WTC11 (cell line): ENCODE data around the gene CCDC137. TPM values are rescaled to one million over a fixed set of nuclear protein-coding genes. Genes with fewer than 3 reads are reported as not detected.

Source experiments
- ATAC-seq: fragments of 200-7000 bp; cut with Tn5 transposase; 2 replicates; pipeline ENCODE4 v1.10.0; 2021; ENCODE audit warnings: mild to moderate bottlenecking, moderate library complexity
- CTCF ChIA-PET: fragments of 300-600 bp; sonication (Branson Sonifier 250); formaldehyde crosslinking; loops from one replicate; lab custom pipeline; 2021; ENCODE audit warnings: antibody characterized with exemption; lab: Charles Lee
- POLR2A ChIA-PET: fragments of 350-600 bp; sonication (Branson Sonifier 250); formaldehyde crosslinking; loops from one replicate; lab custom pipeline; 2021; ENCODE audit warnings: antibody characterized with exemption; lab: Charles Lee
- DNase-seq: peaks from one replicate; pipeline ENCODE4 v3.0.0; 2021; ENCODE audit warnings: low spot score
- H3K27ac Mint-ChIP-seq: 2 replicates; pipeline ENCODE4 v1.8.0; 2021; ENCODE audit warnings: mixed read lengths
- H3K27me3 Mint-ChIP-seq: 2 replicates; pipeline ENCODE4 v1.8.0; 2021; ENCODE audit warnings: low read depth, mild to moderate bottlenecking, moderate library complexity, mixed read lengths
- H3K36me3 Mint-ChIP-seq: 2 replicates; pipeline ENCODE4 v1.8.0; 2021; ENCODE audit warnings: mixed read lengths
- H3K4me1 Mint-ChIP-seq: 2 replicates; pipeline ENCODE4 v1.8.0; 2022; ENCODE audit warnings: mixed read lengths
- H3K4me3 Mint-ChIP-seq: 2 replicates; pipeline ENCODE4 v1.8.0; 2021; ENCODE audit warnings: mild to moderate bottlenecking, moderate library complexity, mixed read lengths
- H3K9me3 Mint-ChIP-seq: 2 replicates; pipeline ENCODE4 v1.8.0; 2021; ENCODE audit warnings: mixed read lengths
- CBFB ChIP-seq: sonication (generic); formaldehyde crosslinking; IDR thresholded peaks from 2 replicates; pipeline ENCODE4 v1.8.1; 2022; ENCODE audit warnings: mild to moderate bottlenecking, low read depth, missing genetic modification reagents
- ESRRA ChIP-seq: sonication (generic); formaldehyde crosslinking; IDR thresholded peaks from 2 replicates; pipeline ENCODE4 v1.8.1; 2022; ENCODE audit warnings: mild to moderate bottlenecking, missing genetic modification reagents, borderline replicate concordance
- ETV6 ChIP-seq: sonication (generic); formaldehyde crosslinking; IDR thresholded peaks from 2 replicates; pipeline ENCODE4 v1.8.1; 2022; ENCODE audit warnings: mild to moderate bottlenecking, missing genetic modification reagents
- FOXP1 ChIP-seq: sonication (generic); formaldehyde crosslinking; IDR thresholded peaks from 2 replicates; pipeline ENCODE4 v1.8.0; 2022; ENCODE audit warnings: missing genetic modification reagents, mild to moderate bottlenecking, moderate library complexity, borderline replicate concordance
- IRF2 ChIP-seq: sonication (generic); formaldehyde crosslinking; IDR thresholded peaks from 2 replicates; pipeline ENCODE4 v1.8.0; 2022; ENCODE audit warnings: low read depth, missing genetic modification reagents, borderline replicate concordance
- JAZF1 ChIP-seq: fragments of 250-450 bp; sonication (Bioruptor Pico); IDR thresholded peaks from 2 replicates; pipeline ENCODE4 v1.9.0; 2021; ENCODE audit warnings: moderate library complexity, mild to moderate bottlenecking, inconsistent platforms
- MXD4 ChIP-seq: fragments of 250-450 bp; sonication (Bioruptor Pico); IDR thresholded peaks from 2 replicates; pipeline ENCODE4 v1.8.0; 2021; ENCODE audit warnings: mild to moderate bottlenecking, moderate library complexity, borderline replicate concordance
- MYBL2 ChIP-seq: sonication (generic); formaldehyde crosslinking; IDR thresholded peaks from 2 replicates; pipeline ENCODE4 v1.8.1; 2023; ENCODE audit warnings: mild to moderate bottlenecking, moderate library complexity, missing genetic modification reagents
- NFYB ChIP-seq: sonication (generic); formaldehyde crosslinking; conservative IDR thresholded peaks from 2 replicates; pipeline ENCODE4 v1.8.0; 2022; ENCODE audit warnings: low read depth, missing genetic modification reagents
- NR2C2 ChIP-seq: sonication (generic); formaldehyde crosslinking; IDR thresholded peaks from 2 replicates; pipeline ENCODE4 v1.8.0; 2022; ENCODE audit warnings: mild to moderate bottlenecking, missing genetic modification reagents
- OVOL2 ChIP-seq: fragments of 250-450 bp; sonication (Bioruptor Pico); IDR thresholded peaks from 2 replicates; pipeline ENCODE4 v1.9.0; 2021; ENCODE audit warnings: mild to moderate bottlenecking, borderline replicate concordance
- TCF7 ChIP-seq: sonication (generic); formaldehyde crosslinking; IDR thresholded peaks from 2 replicates; pipeline ENCODE4 v1.8.0; 2022; ENCODE audit warnings: mild to moderate bottlenecking, low read depth, missing genetic modification reagents, moderate library complexity
- TEAD4 ChIP-seq: sonication (generic); formaldehyde crosslinking; IDR thresholded peaks from 2 replicates; pipeline ENCODE4 v1.8.0; 2022; ENCODE audit warnings: mild to moderate bottlenecking, missing genetic modification reagents
- ZNF138 ChIP-seq: sonication (generic); formaldehyde crosslinking; conservative IDR thresholded peaks from 2 replicates; pipeline ENCODE4 v1.8.1; 2022; ENCODE audit warnings: mild to moderate bottlenecking, moderate library complexity, missing genetic modification reagents
- ZNF423 ChIP-seq: fragments of 250-450 bp; sonication (Bioruptor Pico); IDR thresholded peaks from 2 replicates; pipeline ENCODE4 v2.1.2; 2022; ENCODE audit warnings: mild to moderate bottlenecking, moderate library complexity
- ZNF671 ChIP-seq: fragments of 250-450 bp; sonication (Bioruptor Pico); IDR thresholded peaks from 2 replicates; pipeline ENCODE4 v1.8.0; 2021; ENCODE audit warnings: mild to moderate bottlenecking
- total RNA-seq: library from RNA; stranded (reverse); gene quantifications from 3 replicates; pipeline ENCODE4 v1.2.3, GENCODE V29; 2021
- TF ChIP-seq, protein P1 (sequence below): fragments of 250-450 bp; sonication (Bioruptor Pico); IDR thresholded peaks from 2 replicates; pipeline ENCODE4 v1.9.0; 2021; ENCODE audit warnings: mild to moderate bottlenecking
- TF ChIP-seq, protein P2 (sequence below): sonication (generic); formaldehyde crosslinking; IDR thresholded peaks from 2 replicates; pipeline ENCODE4 v1.8.0; 2023; ENCODE audit warnings: missing genetic modification reagents
- TF ChIP-seq, protein P3 (sequence below): sonication (generic); formaldehyde crosslinking; conservative IDR thresholded peaks from 2 replicates; pipeline ENCODE4 v1.8.1; 2023; ENCODE audit warnings: mild to moderate bottlenecking, low read depth, missing genetic modification reagents, moderate library complexity
- TF ChIP-seq, protein P4 (sequence below): sonication (generic); formaldehyde crosslinking; IDR thresholded peaks from 2 replicates; pipeline ENCODE4 v1.8.1; 2022; ENCODE audit warnings: mild to moderate bottlenecking, missing genetic modification reagents, moderate library complexity, borderline replicate concordance
- TF ChIP-seq, protein P5 (sequence below): sonication (generic); formaldehyde crosslinking; IDR thresholded peaks from 2 replicates; pipeline ENCODE4 v1.8.0; 2023; ENCODE audit warnings: mild to moderate bottlenecking, missing genetic modification reagents

Gene CCDC137
- total RNA-seq, 1 experiment from 2014 or later, result 36.8 TPM

DNA sequence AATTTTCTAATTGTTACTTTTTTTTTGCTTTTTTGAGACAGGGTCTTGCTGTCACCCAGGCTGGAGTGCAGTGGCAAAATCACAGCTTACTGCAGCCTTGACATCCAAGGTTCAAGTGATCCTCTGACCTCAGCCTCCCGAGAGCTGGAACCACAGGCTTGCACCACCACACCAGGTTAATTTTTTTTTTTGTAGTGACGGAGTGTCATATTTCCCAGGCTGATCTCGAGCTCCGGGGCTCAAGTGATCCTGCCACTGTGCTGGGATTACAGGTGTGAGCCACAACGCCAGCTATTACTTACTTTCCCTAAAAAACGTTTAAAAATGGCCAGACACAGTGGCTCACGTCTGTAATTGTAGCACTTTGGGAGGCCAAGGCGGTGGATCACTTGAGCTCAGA lies 36.3 kb upstream of the CCDC137 start:
- ChIA-PET CTCF (no interaction called here), POLR2A (interaction anchor here (0.6 kb wide), 1 partner anchor 1869 kb away, joined by 6 read pairs; no protein-coding TSS in a partner anchor)
- peaks cover 47% of the 10 kb centered on the region for H3K36me3 Mint-ChIP-seq
- 0 out of 2 replicates have a peak, but pooled peaks cover 3% of the 10 kb centered on the region for H3K9me3 Mint-ChIP-seq
- H3K27ac Mint-ChIP-seq, result no peak overlapping the region
- no peaks in the 10 kb centered on the region for H3K27me3 Mint-ChIP-seq
- DNase-seq, result no peak
- no peaks in the 10 kb centered on the region for H3K4me1 Mint-ChIP-seq
- H3K4me3 Mint-ChIP-seq, result no peak overlapping the region
- TF ChIP-seq, protein P1, sequence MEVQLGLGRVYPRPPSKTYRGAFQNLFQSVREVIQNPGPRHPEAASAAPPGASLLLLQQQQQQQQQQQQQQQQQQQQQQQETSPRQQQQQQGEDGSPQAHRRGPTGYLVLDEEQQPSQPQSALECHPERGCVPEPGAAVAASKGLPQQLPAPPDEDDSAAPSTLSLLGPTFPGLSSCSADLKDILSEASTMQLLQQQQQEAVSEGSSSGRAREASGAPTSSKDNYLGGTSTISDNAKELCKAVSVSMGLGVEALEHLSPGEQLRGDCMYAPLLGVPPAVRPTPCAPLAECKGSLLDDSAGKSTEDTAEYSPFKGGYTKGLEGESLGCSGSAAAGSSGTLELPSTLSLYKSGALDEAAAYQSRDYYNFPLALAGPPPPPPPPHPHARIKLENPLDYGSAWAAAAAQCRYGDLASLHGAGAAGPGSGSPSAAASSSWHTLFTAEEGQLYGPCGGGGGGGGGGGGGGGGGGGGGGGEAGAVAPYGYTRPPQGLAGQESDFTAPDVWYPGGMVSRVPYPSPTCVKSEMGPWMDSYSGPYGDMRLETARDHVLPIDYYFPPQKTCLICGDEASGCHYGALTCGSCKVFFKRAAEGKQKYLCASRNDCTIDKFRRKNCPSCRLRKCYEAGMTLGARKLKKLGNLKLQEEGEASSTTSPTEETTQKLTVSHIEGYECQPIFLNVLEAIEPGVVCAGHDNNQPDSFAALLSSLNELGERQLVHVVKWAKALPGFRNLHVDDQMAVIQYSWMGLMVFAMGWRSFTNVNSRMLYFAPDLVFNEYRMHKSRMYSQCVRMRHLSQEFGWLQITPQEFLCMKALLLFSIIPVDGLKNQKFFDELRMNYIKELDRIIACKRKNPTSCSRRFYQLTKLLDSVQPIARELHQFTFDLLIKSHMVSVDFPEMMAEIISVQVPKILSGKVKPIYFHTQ, result no peak
- TF ChIP-seq MYBL2 (CRISPR knock-in tag) (no peak), NR2C2 (CRISPR knock-in tag) (no peak), ZNF138 (no peak), IRF2 (no peak), ETV6 (CRISPR knock-in tag) (no peak), TCF7 (CRISPR knock-in tag) (no peak), CBFB (CRISPR knock-in tag) (no peak), ZNF671 (CRISPR knock-in tag) (no peak), OVOL2 (CRISPR knock-in tag) (no peak), MXD4 (no peak), NFYB (CRISPR knock-in tag) (no peak)
- TF ChIP-seq, protein P2, sequence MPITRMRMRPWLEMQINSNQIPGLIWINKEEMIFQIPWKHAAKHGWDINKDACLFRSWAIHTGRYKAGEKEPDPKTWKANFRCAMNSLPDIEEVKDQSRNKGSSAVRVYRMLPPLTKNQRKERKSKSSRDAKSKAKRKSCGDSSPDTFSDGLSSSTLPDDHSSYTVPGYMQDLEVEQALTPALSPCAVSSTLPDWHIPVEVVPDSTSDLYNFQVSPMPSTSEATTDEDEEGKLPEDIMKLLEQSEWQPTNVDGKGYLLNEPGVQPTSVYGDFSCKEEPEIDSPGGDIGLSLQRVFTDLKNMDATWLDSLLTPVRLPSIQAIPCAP, result no peak
- TF ChIP-seq, protein P3, sequence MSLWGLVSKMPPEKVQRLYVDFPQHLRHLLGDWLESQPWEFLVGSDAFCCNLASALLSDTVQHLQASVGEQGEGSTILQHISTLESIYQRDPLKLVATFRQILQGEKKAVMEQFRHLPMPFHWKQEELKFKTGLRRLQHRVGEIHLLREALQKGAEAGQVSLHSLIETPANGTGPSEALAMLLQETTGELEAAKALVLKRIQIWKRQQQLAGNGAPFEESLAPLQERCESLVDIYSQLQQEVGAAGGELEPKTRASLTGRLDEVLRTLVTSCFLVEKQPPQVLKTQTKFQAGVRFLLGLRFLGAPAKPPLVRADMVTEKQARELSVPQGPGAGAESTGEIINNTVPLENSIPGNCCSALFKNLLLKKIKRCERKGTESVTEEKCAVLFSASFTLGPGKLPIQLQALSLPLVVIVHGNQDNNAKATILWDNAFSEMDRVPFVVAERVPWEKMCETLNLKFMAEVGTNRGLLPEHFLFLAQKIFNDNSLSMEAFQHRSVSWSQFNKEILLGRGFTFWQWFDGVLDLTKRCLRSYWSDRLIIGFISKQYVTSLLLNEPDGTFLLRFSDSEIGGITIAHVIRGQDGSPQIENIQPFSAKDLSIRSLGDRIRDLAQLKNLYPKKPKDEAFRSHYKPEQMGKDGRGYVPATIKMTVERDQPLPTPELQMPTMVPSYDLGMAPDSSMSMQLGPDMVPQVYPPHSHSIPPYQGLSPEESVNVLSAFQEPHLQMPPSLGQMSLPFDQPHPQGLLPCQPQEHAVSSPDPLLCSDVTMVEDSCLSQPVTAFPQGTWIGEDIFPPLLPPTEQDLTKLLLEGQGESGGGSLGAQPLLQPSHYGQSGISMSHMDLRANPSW (CRISPR knock-in tag), result no peak
- TF ChIP-seq, protein P4, sequence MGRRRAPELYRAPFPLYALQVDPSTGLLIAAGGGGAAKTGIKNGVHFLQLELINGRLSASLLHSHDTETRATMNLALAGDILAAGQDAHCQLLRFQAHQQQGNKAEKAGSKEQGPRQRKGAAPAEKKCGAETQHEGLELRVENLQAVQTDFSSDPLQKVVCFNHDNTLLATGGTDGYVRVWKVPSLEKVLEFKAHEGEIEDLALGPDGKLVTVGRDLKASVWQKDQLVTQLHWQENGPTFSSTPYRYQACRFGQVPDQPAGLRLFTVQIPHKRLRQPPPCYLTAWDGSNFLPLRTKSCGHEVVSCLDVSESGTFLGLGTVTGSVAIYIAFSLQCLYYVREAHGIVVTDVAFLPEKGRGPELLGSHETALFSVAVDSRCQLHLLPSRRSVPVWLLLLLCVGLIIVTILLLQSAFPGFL, result no peak
- no peak for ATAC-seq

DNA sequence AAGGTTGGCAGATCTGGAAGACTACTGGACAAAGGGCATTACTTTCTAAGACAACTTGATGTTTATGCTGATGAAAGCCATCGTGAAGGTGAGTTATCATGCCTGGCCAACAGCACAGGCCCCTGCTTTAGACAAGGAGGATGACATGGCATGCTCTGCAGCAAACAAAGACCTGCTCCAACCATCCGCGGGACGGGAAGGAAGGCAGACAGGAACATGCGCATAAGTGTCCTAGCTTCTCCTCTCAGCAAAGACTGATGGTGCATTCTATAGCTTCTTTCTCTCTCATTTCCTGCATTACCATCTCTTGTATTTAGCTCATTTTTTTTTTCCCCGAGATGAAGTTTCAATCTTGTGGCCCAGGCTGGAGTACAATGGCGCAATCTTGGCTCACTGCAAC lies 35.1 kb upstream of the CCDC137 start:
- Mint-ChIP-seq H3K27me3 (no peaks in the 10 kb centered on the region), H3K4me1 (peaks cover 10% of the 10 kb centered on the region), H3K27ac (no peak overlapping the region), H3K4me3 (no peak overlapping the region), H3K9me3 (0 out of 2 replicates have a peak, but pooled peaks cover 3% of the 10 kb centered on the region), H3K36me3 (peaks cover 37% of the 10 kb centered on the region)
- ATAC-seq (no peak), DNase-seq (no peak)
- CTCF ChIA-PET, result interaction anchor here (1.1 kb wide), 1 partner anchor 30 kb away, joined by 3 read pairs; no protein-coding TSS in a partner anchor
- TF ChIP-seq ESRRA (CRISPR knock-in tag) (no peak), JAZF1 (CRISPR knock-in tag) (no peak), FOXP1 (no peak), ZNF423 (CRISPR knock-in tag) (no peak), TEAD4 (no peak)
- TF ChIP-seq, protein P5, sequence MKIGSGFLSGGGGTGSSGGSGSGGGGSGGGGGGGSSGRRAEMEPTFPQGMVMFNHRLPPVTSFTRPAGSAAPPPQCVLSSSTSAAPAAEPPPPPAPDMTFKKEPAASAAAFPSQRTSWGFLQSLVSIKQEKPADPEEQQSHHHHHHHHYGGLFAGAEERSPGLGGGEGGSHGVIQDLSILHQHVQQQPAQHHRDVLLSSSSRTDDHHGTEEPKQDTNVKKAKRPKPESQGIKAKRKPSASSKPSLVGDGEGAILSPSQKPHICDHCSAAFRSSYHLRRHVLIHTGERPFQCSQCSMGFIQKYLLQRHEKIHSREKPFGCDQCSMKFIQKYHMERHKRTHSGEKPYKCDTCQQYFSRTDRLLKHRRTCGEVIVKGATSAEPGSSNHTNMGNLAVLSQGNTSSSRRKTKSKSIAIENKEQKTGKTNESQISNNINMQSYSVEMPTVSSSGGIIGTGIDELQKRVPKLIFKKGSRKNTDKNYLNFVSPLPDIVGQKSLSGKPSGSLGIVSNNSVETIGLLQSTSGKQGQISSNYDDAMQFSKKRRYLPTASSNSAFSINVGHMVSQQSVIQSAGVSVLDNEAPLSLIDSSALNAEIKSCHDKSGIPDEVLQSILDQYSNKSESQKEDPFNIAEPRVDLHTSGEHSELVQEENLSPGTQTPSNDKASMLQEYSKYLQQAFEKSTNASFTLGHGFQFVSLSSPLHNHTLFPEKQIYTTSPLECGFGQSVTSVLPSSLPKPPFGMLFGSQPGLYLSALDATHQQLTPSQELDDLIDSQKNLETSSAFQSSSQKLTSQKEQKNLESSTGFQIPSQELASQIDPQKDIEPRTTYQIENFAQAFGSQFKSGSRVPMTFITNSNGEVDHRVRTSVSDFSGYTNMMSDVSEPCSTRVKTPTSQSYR (CRISPR knock-in tag), result no peak
- POLR2A ChIA-PET, result no interaction called here
